ENCODE data around the gene TLE4.

TLE4 gene

GRCh38 chr9:79663300-79663699 is 91.5 kb downstream of the TLE4 start:
- Histone ChIP-seq H3K4me1 (ENCODE audit: control insufficient read depth, low read length) (no peaks in the 10 kb centered on the region), H3K79me2 (ENCODE audit: control insufficient read depth, low read length) (no peaks in the 10 kb centered on the region), H3K9me2 (replicated peaks; ENCODE audit: control insufficient read depth, low read length) (no peaks in the 10 kb centered on the region), H4K20me1 (ENCODE audit: control insufficient read depth, insufficient read depth, low read depth, low read length) (no peaks in the 10 kb centered on the region), H3K9me3 (ENCODE audit: control insufficient read depth, insufficient read depth, low read length) (no peaks in the 10 kb centered on the region), H3K4me2 (ENCODE audit: low read length) (no peak overlapping the region), H3K27ac (ENCODE audit: low read depth, low read length) (no peak overlapping the region), H3K4me3 (ENCODE audit: low read length) (no peak overlapping the region), H3K27me3 (ENCODE audit: control insufficient read depth, low read length) (no peaks in the 10 kb centered on the region), H3K36me3 (ENCODE audit: control insufficient read depth, low read length) (no peaks in the 10 kb centered on the region), H3F3A (ENCODE audit: control insufficient read depth, insufficient read depth) (no peaks in the 10 kb centered on the region)
- TF ChIP-seq CTCF (IDR thresholded peaks at IDR 0.05; ENCODE audit: low read depth, low read length, poor library complexity, severe bottlenecking) (no peak), EZH2phosphoT487 (IDR thresholded peaks at IDR 0.05; ENCODE audit: borderline replicate concordance, low read length) (no peak)

- H3K27ac ChIP-seq (ENCODE audit: low read depth, low read length) = no peak overlapping the region
- no peak overlapping the region for H3K4me2 ChIP-seq (ENCODE audit: low read length)
- H3K27me3 ChIP-seq (ENCODE audit: control insufficient read depth, low read length) = no peaks in the 10 kb centered on the region
- H3K4me3 ChIP-seq (ENCODE audit: low read length) = no peak overlapping the region
- H3K9me3 ChIP-seq (ENCODE audit: control insufficient read depth, insufficient read depth, low read length) = no peaks in the 10 kb centered on the region
- no peaks in the 10 kb centered on the region for H4K20me1 ChIP-seq (ENCODE audit: control insufficient read depth, insufficient read depth, low read depth, low read length)
- H3K4me1 ChIP-seq (ENCODE audit: control insufficient read depth, low read length) = no peaks in the 10 kb centered on the region
- no peaks in the 10 kb centered on the region for H3K36me3 ChIP-seq (ENCODE audit: control insufficient read depth, low read length)
- no peaks in the 10 kb centered on the region for H3K79me2 ChIP-seq (ENCODE audit: control insufficient read depth, low read length)
- no peaks in the 10 kb centered on the region for H3K9me2 ChIP-seq (replicated peaks; ENCODE audit: control insufficient read depth, low read length)
- H3F3A ChIP-seq (ENCODE audit: control insufficient read depth, insufficient read depth) = no peaks in the 10 kb centered on the region
- TF ChIP-seq EZH2phosphoT487 (IDR thresholded peaks at IDR 0.05; ENCODE audit: borderline replicate concordance, low read length) = no peak
- TF ChIP-seq CTCF (IDR thresholded peaks at IDR 0.05; ENCODE audit: low read depth, low read length, poor library complexity, severe bottlenecking) = no peak
Measured at GRCh38 chr9:79663878-79664277, 92.1 kb downstream of the TLE4 start.

GRCh38 chr9:79664375-79664831 is 92.6 kb downstream of the TLE4 start:
- Histone ChIP-seq H3K4me1 (ENCODE audit: control insufficient read depth, low read length) (no peaks in the 10 kb centered on the region), H3K27ac (ENCODE audit: low read depth, low read length) (no peak overlapping the region)

More at GRCh38 chr9:79664375-79664831, 92.6 kb downstream of the TLE4 start:
- H3F3A ChIP-seq (ENCODE audit: control insufficient read depth, insufficient read depth) = no peaks in the 10 kb centered on the region
- no peaks in the 10 kb centered on the region for H3K36me3 ChIP-seq (ENCODE audit: control insufficient read depth, low read length)
- H3K9me2 ChIP-seq (replicated peaks; ENCODE audit: control insufficient read depth, low read length) = no peaks in the 10 kb centered on the region
- H3K79me2 ChIP-seq (ENCODE audit: control insufficient read depth, low read length) = no peaks in the 10 kb centered on the region
- no peaks in the 10 kb centered on the region for H3K9me3 ChIP-seq (ENCODE audit: control insufficient read depth, insufficient read depth, low read length)
- no peaks in the 10 kb centered on the region for H4K20me1 ChIP-seq (ENCODE audit: control insufficient read depth, insufficient read depth, low read depth, low read length)
- TF ChIP-seq EZH2phosphoT487 (IDR thresholded peaks at IDR 0.05; ENCODE audit: borderline replicate concordance, low read length) (no peak), CTCF (IDR thresholded peaks at IDR 0.05; ENCODE audit: low read depth, low read length, poor library complexity, severe bottlenecking) (no peak)
- H3K4me2 ChIP-seq (ENCODE audit: low read length) = no peak overlapping the region
- H3K4me3 ChIP-seq (ENCODE audit: low read length) = no peak overlapping the region
- no peaks in the 10 kb centered on the region for H3K27me3 ChIP-seq (ENCODE audit: control insufficient read depth, low read length)

All from DOHH2 (cell line).